Rectal smooth muscle tissue (tissue), 1 donor: ENCODE measurements around the gene HBQ1.
"Not testable (repeated sequence)": the region's sequence is repeated elsewhere in the genome, so short reads cannot be mapped to it uniquely, and the experiment has no call there.

Source experiments
- H3K27ac ChIP-seq: one replicate; pipeline ENCODE4 v1.7.0; 2013; ENCODE audit warnings: low read depth, low read length, inconsistent platforms
- H3K27me3 ChIP-seq: one replicate; pipeline ENCODE4 v1.7.0; 2013; ENCODE audit warnings: low read length; ENCODE audit not compliant: control insufficient read depth, insufficient read depth
- H3K36me3 ChIP-seq: one replicate; pipeline ENCODE4 v1.7.0; 2013; ENCODE audit warnings: low read length; ENCODE audit not compliant: control insufficient read depth, insufficient read depth
- H3K4me1 ChIP-seq: one replicate; pipeline ENCODE4 v1.7.0; 2013; ENCODE audit warnings: low read length; ENCODE audit not compliant: control insufficient read depth, insufficient read depth
- H3K4me3 ChIP-seq: one replicate; pipeline ENCODE4 v1.7.0; 2013; ENCODE audit warnings: low read length
- H3K9ac ChIP-seq: one replicate; pipeline ENCODE4 v1.7.0; 2013; ENCODE audit warnings: low read length

HBQ1 gene

DNA sequence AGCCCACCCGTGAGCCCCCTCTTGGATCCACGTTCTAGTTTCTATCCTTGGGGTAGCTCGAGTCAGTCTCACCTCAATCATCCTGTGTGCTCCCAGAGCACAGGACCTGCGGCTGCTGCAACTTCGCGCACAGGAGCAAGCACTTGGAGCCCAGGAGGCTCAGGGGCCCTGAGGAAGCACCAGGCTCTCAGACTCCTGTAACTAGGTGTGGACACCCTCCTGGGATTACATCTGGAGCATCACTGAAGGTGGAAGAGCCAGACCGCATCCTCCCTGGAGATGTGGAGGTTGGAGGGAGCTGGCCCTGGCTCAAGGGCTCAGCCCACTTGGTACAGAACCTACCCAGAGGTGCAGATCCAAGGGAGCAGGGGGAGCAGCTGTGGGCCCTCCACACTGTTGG lies 2.7 kb downstream of the HBQ1 start:
- H3K27ac ChIP-seq: no peak overlapping the region
- no peak overlapping the region for H3K9ac ChIP-seq
- H3K4me3 ChIP-seq: no peak overlapping the region
- H3K36me3 ChIP-seq: peaks cover 10% of the 10 kb centered on the region
- no peaks in the 10 kb centered on the region for H3K4me1 ChIP-seq
- H3K27me3 ChIP-seq: peaks cover 5% of the 10 kb centered on the region

DNA sequence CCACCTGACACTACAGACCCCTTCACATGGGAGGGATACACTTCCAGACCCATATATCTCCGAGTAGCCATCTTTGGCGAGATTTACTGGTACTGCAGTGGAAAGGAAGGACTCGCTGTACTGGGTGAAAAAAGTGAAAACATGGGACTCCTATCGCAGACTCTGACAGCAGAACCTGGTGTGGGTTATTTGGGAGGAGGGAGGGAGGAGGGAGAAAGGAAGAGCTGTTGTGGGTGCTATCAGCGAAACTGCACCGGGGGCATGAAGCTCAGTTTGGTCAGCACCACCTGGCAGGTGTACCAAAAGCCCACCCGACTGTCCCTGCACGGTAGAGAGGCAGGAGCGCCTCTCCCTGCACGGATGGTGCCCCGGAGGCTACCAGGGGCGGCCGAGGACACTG lies 5.0 kb downstream of the HBQ1 start:
- no peaks in the 10 kb centered on the region for H3K27me3 ChIP-seq
- no peak overlapping the region for H3K27ac ChIP-seq
- no peaks in the 10 kb centered on the region for H3K4me1 ChIP-seq
- no peak overlapping the region for H3K9ac ChIP-seq
- no peak overlapping the region for H3K4me3 ChIP-seq
- peaks cover 26% of the 10 kb centered on the region for H3K36me3 ChIP-seq

DNA sequence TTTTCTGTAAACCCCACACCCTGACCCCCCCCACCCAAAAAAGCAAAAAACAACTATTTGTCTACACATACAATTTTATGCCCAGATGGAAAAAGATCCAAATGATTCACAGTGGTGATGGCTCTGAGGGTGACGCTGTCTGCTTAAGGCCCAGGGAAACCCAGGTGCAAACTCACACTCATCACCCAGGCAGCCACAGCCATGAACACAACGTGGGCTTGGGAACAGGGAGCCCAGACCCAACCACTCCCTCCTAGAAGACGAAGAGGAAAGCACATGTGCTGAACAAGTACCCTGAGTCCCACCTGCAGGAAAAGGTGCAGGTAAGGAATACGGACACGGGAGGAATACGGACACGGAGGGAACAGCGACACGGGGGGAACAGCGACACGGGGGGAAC lies 5.4 kb downstream of the HBQ1 start:
- H3K9ac ChIP-seq: no peak overlapping the region
- no peaks in the 10 kb centered on the region for H3K27me3 ChIP-seq
- no peak overlapping the region for H3K4me3 ChIP-seq
- no peaks in the 10 kb centered on the region for H3K4me1 ChIP-seq
- peaks cover 26% of the 10 kb centered on the region for H3K36me3 ChIP-seq
- no peak overlapping the region for H3K27ac ChIP-seq

DNA sequence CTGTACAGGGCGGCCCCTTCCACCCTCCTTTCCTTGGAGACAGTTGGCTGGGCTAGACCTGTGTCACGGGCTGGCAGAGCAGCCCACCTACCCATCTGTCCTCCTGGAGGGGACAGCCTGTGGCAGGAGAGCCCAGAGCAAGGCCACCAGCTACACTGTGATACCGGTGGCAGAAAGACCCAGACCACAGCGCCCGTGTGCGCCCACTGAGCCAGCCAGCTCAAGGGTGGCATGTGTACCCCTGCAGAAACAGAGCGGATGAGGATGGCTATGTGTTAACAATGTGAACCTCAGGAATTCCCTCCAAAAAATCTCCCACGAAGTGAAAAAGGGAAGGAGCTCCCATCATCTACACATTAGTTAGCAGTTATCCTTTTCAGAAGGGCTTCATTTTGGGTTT lies 7.1 kb downstream of the HBQ1 start:
- Histone ChIP-seq H3K4me1 (no peaks in the 10 kb centered on the region), H3K27ac (no peak overlapping the region), H3K4me3 (no peak overlapping the region), H3K27me3 (no peaks in the 10 kb centered on the region), H3K9ac (no peak overlapping the region), H3K36me3 (peaks cover 40% of the 10 kb centered on the region)

DNA sequence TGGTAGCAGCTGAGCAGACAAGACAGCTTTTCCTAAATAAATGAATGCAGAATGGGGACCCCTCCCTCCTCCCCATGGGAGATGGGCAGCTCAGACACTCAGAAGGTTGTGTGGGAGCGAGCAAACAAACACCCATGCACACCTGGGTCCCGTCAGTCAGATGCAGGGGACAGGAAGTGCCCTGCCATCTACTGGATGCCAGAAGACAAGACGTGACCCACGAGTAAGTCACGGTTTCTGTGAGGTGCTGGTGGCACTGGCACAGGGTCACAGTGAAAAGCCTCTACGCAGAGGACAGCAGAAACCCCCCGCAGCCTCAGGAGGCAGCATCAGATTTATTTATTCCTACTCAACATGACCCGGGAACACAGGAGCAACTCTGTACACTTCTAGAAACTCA lies 8.4 kb downstream of the HBQ1 start:
- H3K9ac ChIP-seq: no peak overlapping the region
- no peak overlapping the region for H3K4me3 ChIP-seq
- H3K4me1 ChIP-seq: no peaks in the 10 kb centered on the region
- H3K27me3 ChIP-seq: no peaks in the 10 kb centered on the region
- peaks cover 45% of the 10 kb centered on the region for H3K36me3 ChIP-seq
- H3K27ac ChIP-seq: no peak overlapping the region

DNA sequence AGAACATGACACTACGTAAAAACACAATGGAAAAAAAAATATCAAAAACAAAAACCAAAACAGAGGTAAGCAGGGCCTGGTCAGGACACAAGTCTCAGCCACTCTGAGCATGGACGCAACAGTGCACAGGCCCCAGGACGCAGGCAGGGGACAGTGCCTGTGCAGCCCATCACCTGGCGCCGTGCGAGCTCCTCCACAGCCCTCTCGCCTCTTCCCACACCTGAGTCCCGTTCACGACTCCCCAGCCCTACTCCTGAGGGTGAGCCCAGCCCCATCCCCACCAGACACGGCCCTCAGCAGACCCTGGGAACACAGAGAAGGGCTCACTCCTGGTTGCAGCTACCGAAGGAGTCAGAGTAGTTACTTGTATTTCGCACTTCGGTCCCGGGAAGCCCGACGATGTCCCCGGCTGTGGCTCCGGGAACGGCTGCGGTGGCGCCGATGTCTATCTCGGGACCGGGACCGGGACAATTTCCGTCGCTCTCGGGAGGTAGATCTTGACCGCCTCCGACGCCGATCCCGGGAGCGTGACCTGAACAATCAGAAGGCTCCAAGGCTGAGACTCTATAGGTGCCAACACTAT lies 9.4 kb downstream of the HBQ1 start:
- H3K27ac ChIP-seq: no peak overlapping the region
- H3K36me3 ChIP-seq: peaks cover 49% of the 10 kb centered on the region
- no peaks in the 10 kb centered on the region for H3K4me1 ChIP-seq
- H3K9ac ChIP-seq: no peak overlapping the region
- no peaks in the 10 kb centered on the region for H3K27me3 ChIP-seq
- H3K4me3 ChIP-seq: no peak overlapping the region

DNA sequence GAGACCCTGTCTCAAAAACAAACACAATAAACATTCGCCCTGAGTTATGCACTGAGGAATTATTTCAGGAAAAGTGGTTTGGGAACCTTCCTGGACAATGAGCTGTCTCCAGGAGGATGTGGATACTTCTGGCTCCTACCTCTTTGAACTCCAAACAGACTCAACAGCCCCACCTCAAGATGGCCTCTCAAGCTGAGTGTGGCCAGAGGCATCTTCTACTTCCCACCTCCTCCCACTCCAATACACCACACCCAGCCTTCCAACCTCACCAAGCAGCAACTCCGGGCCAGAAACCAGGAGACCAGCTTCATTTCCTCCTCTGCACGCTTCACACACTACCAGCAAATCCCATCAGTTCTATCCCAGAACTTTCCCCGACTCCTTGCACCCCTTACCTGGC lies 11.6 kb downstream of the HBQ1 start:
- no peaks in the 10 kb centered on the region for H3K4me1 ChIP-seq
- H3K4me3 ChIP-seq: no peak overlapping the region
- no peak overlapping the region for H3K9ac ChIP-seq
- H3K27me3 ChIP-seq: no peaks in the 10 kb centered on the region
- no peak overlapping the region for H3K27ac ChIP-seq
- H3K36me3 ChIP-seq: peaks cover 56% of the 10 kb centered on the region

DNA sequence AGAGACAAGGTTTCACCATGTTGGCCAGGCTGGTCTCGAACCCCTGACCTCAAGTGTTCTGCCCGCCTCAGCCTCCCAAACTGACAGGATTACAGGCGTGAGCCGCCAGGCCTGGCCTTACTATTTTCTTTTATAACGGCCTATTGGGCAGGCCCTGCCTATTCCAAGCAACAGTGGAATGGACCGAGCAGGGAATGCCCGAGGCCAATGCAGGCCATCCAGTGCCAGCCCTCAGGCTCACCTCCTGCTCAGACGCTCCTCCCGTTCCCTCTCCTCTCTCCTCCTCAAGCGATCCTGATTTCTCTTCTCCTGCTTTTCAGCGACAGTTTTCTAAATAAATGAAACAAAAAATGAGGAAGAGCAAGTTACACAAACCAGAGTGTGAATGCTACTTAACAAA lies 12.4 kb downstream of the HBQ1 start:
- H3K9ac ChIP-seq: no peak overlapping the region
- H3K27ac ChIP-seq: no peak overlapping the region
- H3K4me3 ChIP-seq: no peak overlapping the region
- peaks cover 54% of the 10 kb centered on the region for H3K36me3 ChIP-seq
- no peaks in the 10 kb centered on the region for H3K27me3 ChIP-seq
- H3K4me1 ChIP-seq: no peaks in the 10 kb centered on the region

DNA sequence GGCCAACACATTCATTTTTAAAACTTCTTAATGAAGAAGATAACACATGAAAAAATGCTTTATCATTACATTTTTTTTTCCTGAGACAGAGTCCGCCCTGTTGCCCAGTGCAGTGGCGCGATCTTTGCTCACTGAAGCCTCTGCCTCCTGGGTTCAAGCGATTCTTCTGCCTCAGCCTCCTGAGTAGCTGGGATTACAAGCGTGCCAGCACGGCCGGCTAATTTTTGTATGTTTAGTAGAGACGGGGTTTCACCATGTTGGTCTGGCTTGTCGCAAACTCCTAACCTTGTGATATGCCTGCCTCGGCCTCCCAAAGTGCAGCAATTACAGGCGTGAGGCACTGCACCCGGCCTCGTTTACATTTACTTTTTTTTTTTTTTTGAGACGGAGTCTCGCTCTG lies 13.2 kb downstream of the HBQ1 start:
- peaks cover 52% of the 10 kb centered on the region for H3K36me3 ChIP-seq

DNA sequence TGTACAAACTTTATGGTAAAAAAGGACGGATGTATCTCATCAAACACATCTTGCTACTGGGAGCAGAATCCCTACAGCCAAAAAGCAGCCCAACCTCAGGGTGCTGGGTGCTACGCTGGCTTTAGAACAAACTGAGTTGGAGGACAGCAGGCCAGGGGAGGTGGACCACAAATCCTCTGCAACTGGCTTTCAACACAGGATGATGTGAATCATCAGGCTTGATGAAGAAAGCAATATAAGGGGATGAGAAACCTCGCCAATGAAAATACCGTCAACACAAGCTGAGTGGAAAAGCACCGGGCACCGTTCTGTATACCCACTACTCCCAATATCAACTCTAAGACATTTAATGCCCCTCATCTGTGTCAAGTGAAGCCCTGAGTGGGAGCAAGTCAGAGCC lies 14.3 kb downstream of the HBQ1 start:
- Histone ChIP-seq H3K4me3 (no peak overlapping the region), H3K36me3 (peaks cover 43% of the 10 kb centered on the region), H3K27me3 (no peaks in the 10 kb centered on the region), H3K27ac (no peak overlapping the region), H3K9ac (no peak overlapping the region), H3K4me1 (no peaks in the 10 kb centered on the region)

More for the DNA sequence above, 13.2 kb downstream of the HBQ1 start:
- H3K9ac ChIP-seq: no peak overlapping the region
- H3K4me1 ChIP-seq: no peaks in the 10 kb centered on the region
- no peak overlapping the region for H3K27ac ChIP-seq
- no peak overlapping the region for H3K4me3 ChIP-seq
- no peaks in the 10 kb centered on the region for H3K27me3 ChIP-seq

DNA sequence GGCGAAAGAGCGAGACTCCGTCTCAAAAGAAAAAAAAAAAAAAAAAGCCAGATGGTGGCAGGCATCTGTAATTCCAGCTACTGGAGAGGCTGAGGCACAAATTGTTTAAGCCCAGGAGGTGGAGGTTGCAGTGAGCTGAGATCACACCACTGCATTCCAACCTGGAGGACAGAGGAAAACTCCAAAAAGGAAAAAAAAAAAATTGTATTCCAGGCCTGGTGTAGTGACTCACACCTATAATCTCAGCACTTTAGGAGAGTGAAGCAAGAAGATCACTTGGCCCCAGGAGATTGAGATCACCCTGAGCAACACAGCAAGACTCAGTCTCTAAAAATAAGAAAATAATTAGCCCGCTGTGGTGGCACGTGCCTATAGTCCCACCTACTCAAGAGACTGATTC lies 20.1 kb downstream of the HBQ1 start:
- Histone ChIP-seq H3K4me1 (no peaks in the 10 kb centered on the region), H3K36me3 (peaks cover 15% of the 10 kb centered on the region), H3K27ac (no peak overlapping the region), H3K27me3 (no peaks in the 10 kb centered on the region), H3K4me3 (no peak overlapping the region), H3K9ac (no peak overlapping the region)

DNA sequence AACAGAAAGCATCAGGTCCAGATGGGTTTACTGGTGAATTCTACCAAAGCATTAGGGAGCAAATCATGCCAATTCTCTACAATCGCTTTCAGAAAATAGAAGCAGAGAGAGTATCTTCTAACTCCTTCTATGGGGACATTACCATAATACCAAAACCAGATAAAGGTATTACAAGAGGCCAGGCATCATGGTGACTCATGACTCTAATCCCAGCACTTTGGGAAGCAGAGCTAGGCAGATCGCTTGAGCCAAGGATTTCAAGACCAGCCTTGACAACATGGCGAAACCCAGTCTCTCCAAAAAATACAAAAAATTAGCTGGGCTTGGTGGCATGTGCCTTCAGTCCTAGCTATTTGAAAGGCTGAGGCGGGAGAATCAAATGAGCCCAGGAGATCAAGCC lies 23.0 kb downstream of the HBQ1 start:
- H3K4me1 ChIP-seq: no peaks in the 10 kb centered on the region
- no peak overlapping the region for H3K27ac ChIP-seq
- no peaks in the 10 kb centered on the region for H3K27me3 ChIP-seq
- H3K4me3 ChIP-seq: no peak overlapping the region
- H3K36me3 ChIP-seq: peaks cover 30% of the 10 kb centered on the region
- no peak overlapping the region for H3K9ac ChIP-seq

DNA sequence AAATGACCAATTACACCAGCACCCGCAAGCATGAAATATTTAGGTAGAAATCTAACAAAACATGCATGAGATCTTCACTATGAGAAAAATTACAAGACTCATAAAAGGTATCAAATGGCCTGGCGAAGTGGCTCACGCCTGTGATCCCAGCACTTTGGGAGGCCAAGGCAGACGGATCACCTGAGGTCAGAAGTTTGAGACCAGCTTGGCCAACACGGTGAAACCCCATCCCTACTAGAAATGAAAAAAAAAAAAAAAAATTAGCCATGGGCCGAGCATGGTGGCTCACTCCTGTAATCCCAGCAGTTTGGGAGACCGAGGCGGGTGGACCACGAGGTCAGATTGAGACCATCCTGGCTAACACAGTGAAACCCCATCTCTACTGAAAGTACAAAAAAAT lies 23.8 kb downstream of the HBQ1 start:
- not testable (repeated sequence) for H3K27ac ChIP-seq, H3K27me3 ChIP-seq, H3K9ac ChIP-seq, H3K4me3 ChIP-seq, H3K4me1 ChIP-seq
- peaks cover 38% of the 10 kb centered on the region for H3K36me3 ChIP-seq
